IMR-90 (cell line): ENCODE results near the gene MROH2A. TPM values are rescaled to one million over a fixed set of nuclear protein-coding genes. Genes with fewer than 3 reads are reported as not detected.

ENCODE experiments used
- ATAC-seq: fragments of 200-7000 bp; cut with Tn5 transposase; 2 replicates; pipeline ENCODE4 v1.9.1; 2020; ENCODE audit warnings: low read depth, mild to moderate bottlenecking, moderate library complexity
- BruUV-seq: library from RNA; stranded (reverse); fragments of 400-500 nt; replicated peaks from 2 replicates; lab custom pipeline; 2021; lab: Mats Ljungman, UMichigan
- CTCF ChIA-PET: fragments of 300-600 bp; formaldehyde crosslinking; extraction: SDS; loops from one replicate; lab custom pipeline; 2021; ENCODE audit warnings: antibody characterized with exemption; lab: Yijun Ruan, JAX
- POLR2A ChIA-PET: fragments of 300-600 bp; sonication (Branson Sonifier 250); formaldehyde crosslinking; loops from one replicate; lab custom pipeline; 2022; ENCODE audit warnings: antibody characterized with exemption; ENCODE audit not compliant: unreplicated experiment; lab: Charles Lee
- DNase-seq: peaks from one replicate; pipeline ENCODE4 v3.0.0; 2013
- H2AFZ ChIP-seq: replicated peaks from 2 replicates; pipeline ENCODE3; 2013; ENCODE audit warnings: low read length, mild to moderate bottlenecking; ENCODE audit not compliant: poor library complexity
- H2AK5ac ChIP-seq: 2 replicates; pipeline ENCODE4 v1.6.1; 2013; ENCODE audit warnings: low read depth, low read length, inconsistent platforms
- H2AK9ac ChIP-seq: replicated peaks from 2 replicates; pipeline ENCODE3; 2013; ENCODE audit warnings: mild to moderate bottlenecking, low read depth, low read length, moderate library complexity; ENCODE audit not compliant: poor library complexity
- H2BK120ac ChIP-seq: 2 replicates; pipeline ENCODE4 v1.6.1; 2013; ENCODE audit warnings: low read depth, low read length, inconsistent platforms
- H2BK15ac ChIP-seq: 3 replicates; pipeline ENCODE4 v1.6.1; 2013; ENCODE audit warnings: low read depth, low read length, inconsistent platforms
- H2BK20ac ChIP-seq: 2 replicates; pipeline ENCODE4 v1.6.1; 2013; ENCODE audit warnings: low read depth, mild to moderate bottlenecking, inconsistent platforms, low read length, moderate library complexity
- H2BK5ac ChIP-seq: 2 replicates; pipeline ENCODE4 v1.6.1; 2013; ENCODE audit warnings: mild to moderate bottlenecking, low read depth, low read length, inconsistent platforms; ENCODE audit not compliant: poor library complexity, severe bottlenecking
- H3K14ac ChIP-seq: replicated peaks from 2 replicates; pipeline ENCODE4 v1.6.1; 2013; ENCODE audit warnings: low read depth, low read length, inconsistent platforms
- H3K18ac ChIP-seq: 2 replicates; pipeline ENCODE4 v1.6.1; 2013; ENCODE audit warnings: low read depth, low read length, control low read depth
- H3K23ac ChIP-seq: 2 replicates; pipeline ENCODE4 v1.6.1; 2013; ENCODE audit warnings: low read depth, low read length, inconsistent platforms
- H3K27ac ChIP-seq: 2 replicates; pipeline ENCODE4 v1.5.1; 2013; ENCODE audit warnings: mild to moderate bottlenecking, control low read depth, low read length; ENCODE audit not compliant: insufficient read depth
- H3K27me3 ChIP-seq: 2 replicates; pipeline ENCODE4 v1.6.1; 2013; ENCODE audit warnings: low read length; ENCODE audit not compliant: control insufficient read depth, insufficient read depth
- H3K36me3 ChIP-seq: 2 replicates; pipeline ENCODE4 v1.6.1; 2013; ENCODE audit warnings: low read length, mixed read lengths; ENCODE audit not compliant: control insufficient read depth, insufficient read depth
- H3K4ac ChIP-seq: 2 replicates; pipeline ENCODE4 v1.6.1; 2013; ENCODE audit warnings: low read depth, low read length, inconsistent platforms
- H3K4me1 ChIP-seq: 2 replicates; pipeline ENCODE4 v1.6.1; 2013; ENCODE audit warnings: low read length, mixed read lengths; ENCODE audit not compliant: control insufficient read depth, insufficient read depth
- H3K4me2 ChIP-seq: 2 replicates; pipeline ENCODE4 v1.6.1; 2013; ENCODE audit warnings: low read depth, mild to moderate bottlenecking, control low read depth, low read length, moderate library complexity
- H3K4me3 ChIP-seq: 2 replicates; pipeline ENCODE4 v1.5.1; 2013; ENCODE audit warnings: low read depth, mild to moderate bottlenecking, control low read depth, low read length, moderate library complexity; ENCODE audit not compliant: insufficient read depth
- H3K56ac ChIP-seq: 2 replicates; pipeline ENCODE4 v1.6.1; 2013; ENCODE audit warnings: low read length, inconsistent platforms; ENCODE audit not compliant: insufficient read depth; ENCODE audit errors: extremely low read depth
- H3K79me1 ChIP-seq, 2 experiments: 2 replicates each; pipeline ENCODE4 v1.6.1; 2013; ENCODE audit warnings: low read length in 2 of 2, inconsistent platforms in 1 of 2, low read depth in 1 of 2
- H3K9ac ChIP-seq: 2 replicates; pipeline ENCODE4 v1.6.1; 2013; ENCODE audit warnings: low read depth, low read length, control low read depth
- H3K9me1 ChIP-seq: 2 replicates; pipeline ENCODE4 v1.6.1; 2013; ENCODE audit warnings: low read length, inconsistent platforms; ENCODE audit not compliant: insufficient read depth
- H3K9me3 ChIP-seq: 2 replicates; pipeline ENCODE4 v1.6.1; 2013; ENCODE audit warnings: low read length; ENCODE audit not compliant: control insufficient read depth, insufficient read depth
- H4K20me1 ChIP-seq: 2 replicates; pipeline ENCODE4 v1.6.1; 2013; ENCODE audit warnings: low read length, inconsistent platforms; ENCODE audit not compliant: insufficient read depth
- H4K5ac ChIP-seq: 2 replicates; pipeline ENCODE4 v1.6.1; 2013; ENCODE audit warnings: mild to moderate bottlenecking, low read depth, low read length, control low read depth
- H4K8ac ChIP-seq, 2 experiments: 2 replicates each; pipeline ENCODE4 v1.6.1; 2013; ENCODE audit warnings: low read depth in 2 of 2, low read length in 2 of 2, control low read depth in 1 of 2, inconsistent platforms in 1 of 2
- H4K91ac ChIP-seq: 2 replicates; pipeline ENCODE4 v1.6.1; 2013; ENCODE audit warnings: low read depth, low read length, inconsistent platforms; ENCODE audit not compliant: insufficient read depth
- BHLHE40 ChIP-seq: fragments of 150-350 bp; IDR thresholded peaks from 2 replicates; pipeline ENCODE4 v1.6.1; 2016; ENCODE audit warnings: mild to moderate bottlenecking, low read depth, low read length
- CHD1 ChIP-seq: IDR thresholded peaks from 2 replicates; pipeline ENCODE4 v1.6.1; 2012; ENCODE audit warnings: low read depth, low read length, improper control_type of control experiment
- CTCF ChIP-seq: conservative IDR thresholded peaks from 2 replicates; pipeline ENCODE4 v1.5.1; 2012; ENCODE audit warnings: mild to moderate bottlenecking, low read depth, low read length, improper control_type of control experiment
- FOS ChIP-seq: fragments of 150-350 bp; IDR thresholded peaks from 2 replicates; pipeline ENCODE4 v1.6.1; 2016; ENCODE audit warnings: low read depth, low read length
- MAFK ChIP-seq: IDR thresholded peaks from 2 replicates; pipeline ENCODE4 v1.6.1; 2012; ENCODE audit warnings: low read depth, low read length, improper control_type of control experiment
- MAZ ChIP-seq: IDR thresholded peaks from 2 replicates; pipeline ENCODE4 v1.6.1; 2012; ENCODE audit warnings: low read depth, mild to moderate bottlenecking, low read length, improper control_type of control experiment, moderate library complexity, borderline replicate concordance
- MXI1 ChIP-seq: IDR thresholded peaks from 2 replicates; pipeline ENCODE4 v1.6.1; 2012; ENCODE audit warnings: low read depth, mild to moderate bottlenecking, low read length, moderate library complexity, borderline replicate concordance
- POLR2A ChIP-seq: IDR thresholded peaks from 2 replicates; pipeline ENCODE4 v1.6.1; 2012; ENCODE audit warnings: mild to moderate bottlenecking, low read depth, low read length
- RAD21 ChIP-seq: IDR thresholded peaks from 2 replicates; pipeline ENCODE4 v1.6.1; 2012; ENCODE audit warnings: low read length, improper control_type of control experiment
- RCOR1 ChIP-seq: IDR thresholded peaks from 2 replicates; pipeline ENCODE4 v1.6.1; 2012; ENCODE audit warnings: mild to moderate bottlenecking, low read length, improper control_type of control experiment; ENCODE audit not compliant: insufficient replicate concordance
- RFX5 ChIP-seq: IDR thresholded peaks from 2 replicates; pipeline ENCODE4 v1.8.0; 2012; ENCODE audit warnings: low read depth, mild to moderate bottlenecking, low read length, moderate library complexity
- SMC3 ChIP-seq: fragments of 150-350 bp; IDR thresholded peaks from 2 replicates; pipeline ENCODE4 v1.6.1; 2016; ENCODE audit warnings: low read depth, mild to moderate bottlenecking, antibody characterized with exemption, low read length, moderate library complexity
- WGBS, 2 experiments: methylation state at CpG; one replicate each; pipeline versions ENCODE4 v1.1.5 to v1.1.7; 2013; ENCODE audit warnings: missing lambda C conversion rate in 2 of 2; ENCODE audit not compliant: insufficient read length in 1 of 2; ENCODE audit errors: extremely low coverage in 2 of 2; 5-methylcytosine and 5-hydroxymethylcytosine counted together
- dilution Hi-C: fragments of 300-500 bp; cut with HindIII; formaldehyde crosslinking; loops from one replicate; pipeline ENCODE4 v1.14.3; 2018; ENCODE audit warnings: low sequenced_read_pairs; ENCODE audit not compliant: unreplicated experiment
- in situ Hi-C: fragments of 300-500 bp; cut with MboI; formaldehyde crosslinking; loops from 3 replicates; pipeline ENCODE4 v1.14.3; 2019; ENCODE audit warnings: low sequenced_read_pairs, inconsistent platforms, mixed read lengths
- intact Hi-C: fragments of 100-400 bp; cut with micrococcal nuclease; formaldehyde crosslinking; loops from 2 replicates; pipeline ENCODE4 v1.10.0; 2022
- polyA plus RNA-seq, 3 experiments: library from polyadenylated mRNA; depleted of rRNA; stranded (reverse); fragments of >200 nt; gene quantifications; 2 replicates each; pipeline ENCODE4 v1.2.3, GENCODE V29; 2012; ENCODE audit warnings: low replicate concordance in 1 of 3
- total RNA-seq: library from RNA; depleted of rRNA; stranded (reverse); fragments of >200 nt; gene quantifications from 2 replicates; pipeline ENCODE4 v1.2.3, GENCODE V29; 2012

MROH2A gene
- total and polyA plus RNA-seq, 2 of the 4 experiments (the other 2 are of a cell fraction) = not detected

GRCh38 chr2:233743464-233744259, 34.5 kb upstream of the MROH2A start:
- no TSS peak for BruUV-seq
- no peak overlapping the region for H3K4me2 ChIP-seq
- no peak overlapping the region for H2AK5ac ChIP-seq
- H4K8ac ChIP-seq = no peak overlapping the region
- no peaks in the 10 kb centered on the region for H3K79me1 ChIP-seq
- H2AK9ac ChIP-seq = no peak overlapping the region
- POLR2A ChIA-PET = no interaction called here
- no peaks in the 10 kb centered on the region for H3K36me3 ChIP-seq
- H2BK120ac ChIP-seq = no peak overlapping the region
- ATAC-seq (no peak), DNase-seq (no peak)
- H4K91ac ChIP-seq = no peak overlapping the region
- H3K4me1 ChIP-seq = no peaks in the 10 kb centered on the region
- no peaks in the 10 kb centered on the region for H4K20me1 ChIP-seq
- dilution Hi-C loops (no loop called here), intact Hi-C loops (no loop called here), in situ Hi-C loops (no loop called here)
- no peak overlapping the region for H3K56ac ChIP-seq
- TF ChIP-seq MAFK = no peak
- no peak for TF ChIP-seq MAZ
- TF ChIP-seq RCOR1 = no peak
- TF ChIP-seq RAD21 = no peak
- no peak for TF ChIP-seq RFX5
- TF ChIP-seq FOS = no peak
- TF ChIP-seq POLR2A = no peak
- TF ChIP-seq SMC3 = no peak
- TF ChIP-seq CHD1 = no peak
- no peak for TF ChIP-seq BHLHE40
- TF ChIP-seq CTCF = no peak
- no peak for TF ChIP-seq MXI1
- H3K27me3 ChIP-seq = no peaks in the 10 kb centered on the region; the same call in 1 of the 2 replicates
- no peak overlapping the region for H3K4ac ChIP-seq
- H3K9me1 ChIP-seq = no peaks in the 10 kb centered on the region
- H3K4me3 ChIP-seq = no peak overlapping the region
- no peaks in the 10 kb centered on the region for H3K9me3 ChIP-seq
- H2BK15ac ChIP-seq = no peak overlapping the region
- H3K9ac ChIP-seq = no peak overlapping the region
- no peak overlapping the region for H3K14ac ChIP-seq
- no peak overlapping the region for H3K23ac ChIP-seq
- no peak overlapping the region for H3K27ac ChIP-seq
- H2AFZ ChIP-seq = no peak overlapping the region
- no peak overlapping the region for H2BK5ac ChIP-seq
- WGBS, 2 experiments = 85% methylated on average over 16 of the region's 46 CpGs; no CpG with 5 or more reads in 1 of the 2 experiments
- no peak overlapping the region for H4K5ac ChIP-seq
- H2BK20ac ChIP-seq = no peak overlapping the region
- no peak overlapping the region for H3K18ac ChIP-seq
- CTCF ChIA-PET = no interaction called here
